IMR-90 (cell line): Measurements from ENCODE around the gene CC2D1A. TPM values are rescaled to one million over a fixed set of nuclear protein-coding genes. Genes with fewer than 3 reads are reported as not detected.

ENCODE experiments used
- ATAC-seq: fragments of 200-7000 bp; cut with Tn5 transposase; 2 replicates; pipeline ENCODE4 v1.9.1; 2020; ENCODE audit warnings: low read depth, mild to moderate bottlenecking, moderate library complexity
- BruUV-seq: library from RNA; stranded (reverse); fragments of 400-500 nt; replicated peaks from 2 replicates; lab custom pipeline; 2021; lab: Mats Ljungman, UMichigan
- CTCF ChIA-PET: fragments of 300-600 bp; formaldehyde crosslinking; extraction: SDS; loops from one replicate; lab custom pipeline; 2021; ENCODE audit warnings: antibody characterized with exemption; lab: Yijun Ruan, JAX
- POLR2A ChIA-PET: fragments of 300-600 bp; sonication (Branson Sonifier 250); formaldehyde crosslinking; loops from one replicate; lab custom pipeline; 2022; ENCODE audit warnings: antibody characterized with exemption; ENCODE audit not compliant: unreplicated experiment; lab: Charles Lee
- DNase-seq: peaks from one replicate; pipeline ENCODE4 v3.0.0; 2013
- H2AFZ ChIP-seq: replicated peaks from 2 replicates; pipeline ENCODE3; 2013; ENCODE audit warnings: low read length, mild to moderate bottlenecking; ENCODE audit not compliant: poor library complexity
- H2AK5ac ChIP-seq: 2 replicates; pipeline ENCODE4 v1.6.1; 2013; ENCODE audit warnings: low read depth, low read length, inconsistent platforms
- H2AK9ac ChIP-seq: replicated peaks from 2 replicates; pipeline ENCODE3; 2013; ENCODE audit warnings: mild to moderate bottlenecking, low read depth, low read length, moderate library complexity; ENCODE audit not compliant: poor library complexity
- H2BK120ac ChIP-seq: 2 replicates; pipeline ENCODE4 v1.6.1; 2013; ENCODE audit warnings: low read depth, low read length, inconsistent platforms
- H2BK15ac ChIP-seq: 3 replicates; pipeline ENCODE4 v1.6.1; 2013; ENCODE audit warnings: low read depth, low read length, inconsistent platforms
- H2BK20ac ChIP-seq: 2 replicates; pipeline ENCODE4 v1.6.1; 2013; ENCODE audit warnings: low read depth, mild to moderate bottlenecking, inconsistent platforms, low read length, moderate library complexity
- H2BK5ac ChIP-seq: 2 replicates; pipeline ENCODE4 v1.6.1; 2013; ENCODE audit warnings: mild to moderate bottlenecking, low read depth, low read length, inconsistent platforms; ENCODE audit not compliant: poor library complexity, severe bottlenecking
- H3K14ac ChIP-seq: replicated peaks from 2 replicates; pipeline ENCODE4 v1.6.1; 2013; ENCODE audit warnings: low read depth, low read length, inconsistent platforms
- H3K18ac ChIP-seq: 2 replicates; pipeline ENCODE4 v1.6.1; 2013; ENCODE audit warnings: low read depth, low read length, control low read depth
- H3K23ac ChIP-seq: 2 replicates; pipeline ENCODE4 v1.6.1; 2013; ENCODE audit warnings: low read depth, low read length, inconsistent platforms
- H3K27ac ChIP-seq: 2 replicates; pipeline ENCODE4 v1.5.1; 2013; ENCODE audit warnings: mild to moderate bottlenecking, control low read depth, low read length; ENCODE audit not compliant: insufficient read depth
- H3K27me3 ChIP-seq: 2 replicates; pipeline ENCODE4 v1.6.1; 2013; ENCODE audit warnings: low read length; ENCODE audit not compliant: control insufficient read depth, insufficient read depth
- H3K36me3 ChIP-seq: 2 replicates; pipeline ENCODE4 v1.6.1; 2013; ENCODE audit warnings: low read length, mixed read lengths; ENCODE audit not compliant: control insufficient read depth, insufficient read depth
- H3K4ac ChIP-seq: 2 replicates; pipeline ENCODE4 v1.6.1; 2013; ENCODE audit warnings: low read depth, low read length, inconsistent platforms
- H3K4me1 ChIP-seq: 2 replicates; pipeline ENCODE4 v1.6.1; 2013; ENCODE audit warnings: low read length, mixed read lengths; ENCODE audit not compliant: control insufficient read depth, insufficient read depth
- H3K4me2 ChIP-seq: 2 replicates; pipeline ENCODE4 v1.6.1; 2013; ENCODE audit warnings: low read depth, mild to moderate bottlenecking, control low read depth, low read length, moderate library complexity
- H3K4me3 ChIP-seq: 2 replicates; pipeline ENCODE4 v1.5.1; 2013; ENCODE audit warnings: low read depth, mild to moderate bottlenecking, control low read depth, low read length, moderate library complexity; ENCODE audit not compliant: insufficient read depth
- H3K56ac ChIP-seq: 2 replicates; pipeline ENCODE4 v1.6.1; 2013; ENCODE audit warnings: low read length, inconsistent platforms; ENCODE audit not compliant: insufficient read depth; ENCODE audit errors: extremely low read depth
- H3K79me1 ChIP-seq, 2 experiments: 2 replicates each; pipeline ENCODE4 v1.6.1; 2013; ENCODE audit warnings: low read length in 2 of 2, inconsistent platforms in 1 of 2, low read depth in 1 of 2
- H3K9ac ChIP-seq: 2 replicates; pipeline ENCODE4 v1.6.1; 2013; ENCODE audit warnings: low read depth, low read length, control low read depth
- H3K9me1 ChIP-seq: 2 replicates; pipeline ENCODE4 v1.6.1; 2013; ENCODE audit warnings: low read length, inconsistent platforms; ENCODE audit not compliant: insufficient read depth
- H3K9me3 ChIP-seq: 2 replicates; pipeline ENCODE4 v1.6.1; 2013; ENCODE audit warnings: low read length; ENCODE audit not compliant: control insufficient read depth, insufficient read depth
- H4K20me1 ChIP-seq: 2 replicates; pipeline ENCODE4 v1.6.1; 2013; ENCODE audit warnings: low read length, inconsistent platforms; ENCODE audit not compliant: insufficient read depth
- H4K5ac ChIP-seq: 2 replicates; pipeline ENCODE4 v1.6.1; 2013; ENCODE audit warnings: mild to moderate bottlenecking, low read depth, low read length, control low read depth
- H4K8ac ChIP-seq, 2 experiments: 2 replicates each; pipeline ENCODE4 v1.6.1; 2013; ENCODE audit warnings: low read depth in 2 of 2, low read length in 2 of 2, control low read depth in 1 of 2, inconsistent platforms in 1 of 2
- H4K91ac ChIP-seq: 2 replicates; pipeline ENCODE4 v1.6.1; 2013; ENCODE audit warnings: low read depth, low read length, inconsistent platforms; ENCODE audit not compliant: insufficient read depth
- CEBPB ChIP-seq: IDR thresholded peaks from 2 replicates; pipeline ENCODE4 v1.6.1; 2012; ENCODE audit warnings: low read depth, low read length, improper control_type of control experiment
- WGBS, 2 experiments: methylation state at CpG; one replicate each; pipeline versions ENCODE4 v1.1.5 to v1.1.7; 2013; ENCODE audit warnings: missing lambda C conversion rate in 2 of 2; ENCODE audit not compliant: insufficient read length in 1 of 2; ENCODE audit errors: extremely low coverage in 2 of 2; 5-methylcytosine and 5-hydroxymethylcytosine counted together
- dilution Hi-C: fragments of 300-500 bp; cut with HindIII; formaldehyde crosslinking; loops from one replicate; pipeline ENCODE4 v1.14.3; 2018; ENCODE audit warnings: low sequenced_read_pairs; ENCODE audit not compliant: unreplicated experiment
- in situ Hi-C: fragments of 300-500 bp; cut with MboI; formaldehyde crosslinking; loops from 3 replicates; pipeline ENCODE4 v1.14.3; 2019; ENCODE audit warnings: low sequenced_read_pairs, inconsistent platforms, mixed read lengths
- intact Hi-C: fragments of 100-400 bp; cut with micrococcal nuclease; formaldehyde crosslinking; loops from 2 replicates; pipeline ENCODE4 v1.10.0; 2022
- polyA plus RNA-seq, 3 experiments: library from polyadenylated mRNA; depleted of rRNA; stranded (reverse); fragments of >200 nt; gene quantifications; 2 replicates each; pipeline ENCODE4 v1.2.3, GENCODE V29; 2012; ENCODE audit warnings: low replicate concordance in 1 of 3
- total RNA-seq: library from RNA; depleted of rRNA; stranded (reverse); fragments of >200 nt; gene quantifications from 2 replicates; pipeline ENCODE4 v1.2.3, GENCODE V29; 2012
- TF ChIP-seq, protein P1 (sequence below): conservative IDR thresholded peaks from 2 replicates; pipeline ENCODE4 v1.5.1; 2012; ENCODE audit warnings: mild to moderate bottlenecking, low read depth, low read length, improper control_type of control experiment

CC2D1A gene
- total and polyA plus RNA-seq, 2 of the 4 experiments (the other 2 are of a cell fraction): 4.1 to 14.7 TPM

DNA sequence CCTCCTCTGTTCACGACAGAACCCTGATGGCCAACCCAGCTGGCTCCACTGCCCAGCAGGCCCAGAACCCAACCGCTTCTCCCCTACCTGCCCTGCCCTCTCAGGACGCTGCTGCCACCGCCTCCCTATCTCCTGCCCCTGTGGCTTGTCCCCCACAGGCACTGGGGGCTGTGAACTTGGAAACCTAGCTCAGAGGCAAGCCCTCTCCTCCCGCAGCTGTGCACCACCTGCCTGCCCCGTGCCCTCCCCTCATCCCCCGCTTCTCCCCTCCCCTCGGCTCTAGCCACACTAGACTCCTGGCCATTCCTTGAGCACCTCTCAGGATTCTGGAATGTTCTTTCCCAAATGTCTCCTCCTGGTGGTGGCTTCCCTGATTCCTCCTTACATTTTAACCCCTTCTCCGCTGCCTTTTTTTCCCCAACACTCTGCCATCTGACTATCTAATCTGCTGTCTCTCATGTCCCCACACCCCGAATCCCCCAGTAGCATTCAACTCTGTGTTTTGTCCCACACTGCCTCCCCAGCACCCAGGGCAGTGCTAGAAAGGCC lies 22.4 kb upstream of the CC2D1A start:
- Histone ChIP-seq H4K5ac (no peak overlapping the region), H2AK9ac (no peak overlapping the region), H3K4me1 (peaks cover 19% of the 10 kb centered on the region), H3K9me3 (no peaks in the 10 kb centered on the region), H3K14ac (no peak overlapping the region), H3K4me2 (no peak overlapping the region), H3K4me3 (no peak overlapping the region), H3K9me1 (peaks cover 9% of the 10 kb centered on the region; the same call in 1 of the 2 replicates), H2BK15ac (no peak overlapping the region), H3K27me3 (peaks cover 2% of the 10 kb centered on the region; the same call in 1 of the 2 replicates), H3K36me3 (no peaks in the 10 kb centered on the region), H4K20me1 (no peaks in the 10 kb centered on the region), H4K91ac (no peak overlapping the region), H4K8ac (no peak overlapping the region), H3K79me1 (no peaks in the 10 kb centered on the region), H2AFZ (no peak overlapping the region), H3K27ac (no peak overlapping the region), H3K56ac (no peak overlapping the region), H3K23ac (no peak overlapping the region), H3K4ac (no peak overlapping the region), H3K9ac (no peak overlapping the region), H2AK5ac (no peak overlapping the region), H3K18ac (no peak overlapping the region), H2BK120ac (no peak overlapping the region), H2BK20ac (no peak overlapping the region), H2BK5ac (no peak overlapping the region)
- no TSS peak for BruUV-seq
- POLR2A ChIA-PET: no interaction called here
- 83% methylated on average over 1 of the region's 10 CpGs; no CpG with 5 or more reads in 1 of the 2 experiments for WGBS, 2 experiments
- in situ Hi-C loops (loop anchor here (5.0 to 25.0 kb wide), 3 partner anchors 189 to 591 kb away; partner anchors contain the start of genes MISP3 and PTGER1), dilution Hi-C loops (no loop called here), intact Hi-C loops (loop anchor here (5.0 to 10.0 kb wide), 2 partner anchors 319 to 601 kb away; no protein-coding TSS in a partner anchor)
- ATAC-seq (no peak), DNase-seq (no peak)
- TF ChIP-seq, protein P1, sequence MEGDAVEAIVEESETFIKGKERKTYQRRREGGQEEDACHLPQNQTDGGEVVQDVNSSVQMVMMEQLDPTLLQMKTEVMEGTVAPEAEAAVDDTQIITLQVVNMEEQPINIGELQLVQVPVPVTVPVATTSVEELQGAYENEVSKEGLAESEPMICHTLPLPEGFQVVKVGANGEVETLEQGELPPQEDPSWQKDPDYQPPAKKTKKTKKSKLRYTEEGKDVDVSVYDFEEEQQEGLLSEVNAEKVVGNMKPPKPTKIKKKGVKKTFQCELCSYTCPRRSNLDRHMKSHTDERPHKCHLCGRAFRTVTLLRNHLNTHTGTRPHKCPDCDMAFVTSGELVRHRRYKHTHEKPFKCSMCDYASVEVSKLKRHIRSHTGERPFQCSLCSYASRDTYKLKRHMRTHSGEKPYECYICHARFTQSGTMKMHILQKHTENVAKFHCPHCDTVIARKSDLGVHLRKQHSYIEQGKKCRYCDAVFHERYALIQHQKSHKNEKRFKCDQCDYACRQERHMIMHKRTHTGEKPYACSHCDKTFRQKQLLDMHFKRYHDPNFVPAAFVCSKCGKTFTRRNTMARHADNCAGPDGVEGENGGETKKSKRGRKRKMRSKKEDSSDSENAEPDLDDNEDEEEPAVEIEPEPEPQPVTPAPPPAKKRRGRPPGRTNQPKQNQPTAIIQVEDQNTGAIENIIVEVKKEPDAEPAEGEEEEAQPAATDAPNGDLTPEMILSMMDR: peak; percentile 29
- TF ChIP-seq CEBPB: no peak
- CTCF ChIA-PET: no interaction called here
